T-helper 17 cell (primary cell): ENCODE data around the gene MAST2. TPM values are rescaled to one million over a fixed set of nuclear protein-coding genes. Genes with fewer than 3 reads are reported as not detected.
A peak's percentile ranks its signal among the peaks of the same experiment; 100 is the strongest.
"Not testable (repeated sequence)": the region's sequence is repeated elsewhere in the genome, so short reads cannot be mapped to it uniquely, and the experiment has no call there.

Experiments used
- ATAC-seq: fragments of 150-1000 bp; cut with Tn5 transposase; 2 replicates; pipeline ENCODE4 v1.10.0; 2021; ENCODE audit warnings: mild to moderate bottlenecking, moderate library complexity
- DNase-seq, 3 donors: peaks; one replicate each; pipeline versions ENCODE4 v3.0.0 to v3.0.0-alpha.2; 2020 to 2021
- H3K9me3 ChIP-seq: one replicate; pipeline ENCODE4 v1.7.0; 2013; ENCODE audit warnings: low read length, mild to moderate bottlenecking; ENCODE audit not compliant: control insufficient read depth, poor library complexity, severe bottlenecking
- H3K27ac Mint-ChIP-seq: one replicate; pipeline ENCODE4 v1.8.0; 2022; ENCODE audit warnings: mild to moderate bottlenecking, moderate library complexity, mixed read lengths
- H3K27me3 Mint-ChIP-seq: one replicate; pipeline ENCODE4 v1.8.0; 2022; ENCODE audit warnings: mixed read lengths
- H3K36me3 Mint-ChIP-seq: one replicate; pipeline ENCODE4 v1.8.0; 2022; ENCODE audit warnings: low read depth, mixed read lengths
- H3K4me1 Mint-ChIP-seq: one replicate; pipeline ENCODE4 v1.8.0; 2022; ENCODE audit warnings: mild to moderate bottlenecking, mixed read lengths
- H3K4me3 Mint-ChIP-seq: one replicate; pipeline ENCODE4 v1.8.0; 2022; ENCODE audit warnings: mild to moderate bottlenecking, moderate library complexity, mixed read lengths
- total RNA-seq, 4 donors: library from RNA in 2 of 4; stranded (reverse) in 2 of 4; gene quantifications; one replicate each; pipeline ENCODE4 v1.2.3 and lab custom pipeline; 2022 to 2026

The MAST2 gene
- total RNA-seq, 2 donors from 2014 or later, result 10.0 to 13.7 TPM

- Mint-ChIP-seq H3K36me3 (no peaks in the 10 kb centered on the region), H3K27me3 (peaks cover 16% of the 10 kb centered on the region), H3K4me3 (no peak overlapping the region), H3K27ac (no peak overlapping the region), H3K4me1 (peaks cover 3% of the 10 kb centered on the region)
- no peak for ATAC-seq
- no peak for DNase-seq
- H3K9me3 ChIP-seq, result no peaks in the 10 kb centered on the region
These were observed 252.9 kb downstream of the MAST2 start for GRCh38 chr1:46056325-46056724.

- not testable (repeated sequence) for H3K27ac Mint-ChIP-seq, H3K4me1 Mint-ChIP-seq, H3K36me3 Mint-ChIP-seq, ATAC-seq, DNase-seq, H3K9me3 ChIP-seq, H3K4me3 Mint-ChIP-seq
- H3K27me3 Mint-ChIP-seq, result peaks cover 16% of the 10 kb centered on the region
These were observed 253.8 kb downstream of the MAST2 start for GRCh38 chr1:46057215-46057614.

GRCh38 chr1:46057781-46058180, 254.4 kb downstream of the MAST2 start:
- H3K4me3 Mint-ChIP-seq, result no peak overlapping the region
- H3K9me3 ChIP-seq, result no peaks in the 10 kb centered on the region
- H3K27ac Mint-ChIP-seq, result no peak overlapping the region
- DNase-seq (no peak), ATAC-seq (no peak)
- peaks cover 2% of the 10 kb centered on the region for H3K36me3 Mint-ChIP-seq
- peaks cover 16% of the 10 kb centered on the region for H3K27me3 Mint-ChIP-seq
- H3K4me1 Mint-ChIP-seq, result peaks cover 7% of the 10 kb centered on the region

- Mint-ChIP-seq H3K36me3 (peaks cover 2% of the 10 kb centered on the region), H3K27ac (no peak overlapping the region), H3K4me1 (peaks cover 13% of the 10 kb centered on the region), H3K27me3 (peaks cover 7% of the 10 kb centered on the region), H3K4me3 (no peak overlapping the region)
- DNase-seq, result no peak
- no peak for ATAC-seq
- no peaks in the 10 kb centered on the region for H3K9me3 ChIP-seq
These were observed 255.5 kb downstream of the MAST2 start for GRCh38 chr1:46058936-46059335.

GRCh38 chr1:46061146-46061545, 257.7 kb downstream of the MAST2 start:
- Mint-ChIP-seq H3K4me3 (no peak overlapping the region), H3K27me3 (no peaks in the 10 kb centered on the region), H3K36me3 (peaks cover 2% of the 10 kb centered on the region), H3K27ac (no peak overlapping the region), H3K4me1 (peaks cover 17% of the 10 kb centered on the region)
- no peak for DNase-seq
- no peak for ATAC-seq
- no peaks in the 10 kb centered on the region for H3K9me3 ChIP-seq

GRCh38 chr1:46062651-46063319, 259.4 kb downstream of the MAST2 start:
- Mint-ChIP-seq H3K4me3 (peak overlapping the region; percentile 58), H3K4me1 (peaks cover 17% of the 10 kb centered on the region), H3K27me3 (no peaks in the 10 kb centered on the region), H3K27ac (peak overlapping the region; percentile 21), H3K36me3 (peaks cover 2% of the 10 kb centered on the region)
- no peak for DNase-seq
- no peak for ATAC-seq
- H3K9me3 ChIP-seq, result no peaks in the 10 kb centered on the region

- H3K9me3 ChIP-seq, result no peaks in the 10 kb centered on the region
- no peak for DNase-seq
- no peak for ATAC-seq
- Mint-ChIP-seq H3K27me3 (no peaks in the 10 kb centered on the region), H3K27ac (peak overlapping the region; percentile 45), H3K36me3 (peaks cover 2% of the 10 kb centered on the region), H3K4me1 (peaks cover 17% of the 10 kb centered on the region), H3K4me3 (no peak overlapping the region)
These were observed 261.3 kb downstream of the MAST2 start for GRCh38 chr1:46064708-46065107.

- H3K9me3 ChIP-seq, result no peaks in the 10 kb centered on the region
- Mint-ChIP-seq H3K36me3 (peaks cover 2% of the 10 kb centered on the region), H3K4me1 (peaks cover 17% of the 10 kb centered on the region), H3K27ac (peak overlapping the region; percentile 45), H3K4me3 (peak overlapping the region; percentile 22), H3K27me3 (no peaks in the 10 kb centered on the region)
- peak; percentile 81 for ATAC-seq
- DNase-seq, result no peak
These were observed 262.0 kb downstream of the MAST2 start for GRCh38 chr1:46065405-46065804.

GRCh38 chr1:46067652-46068051, 264.2 kb downstream of the MAST2 start:
- Mint-ChIP-seq H3K4me3 (no peak overlapping the region), H3K27ac (no peak overlapping the region), H3K4me1 (peaks cover 14% of the 10 kb centered on the region), H3K27me3 (no peaks in the 10 kb centered on the region), H3K36me3 (peaks cover under 1% of the 10 kb centered on the region)
- DNase-seq, result no peak
- H3K9me3 ChIP-seq, result no peaks in the 10 kb centered on the region
- no peak for ATAC-seq

- DNase-seq (no peak), ATAC-seq (no peak)
- H3K27ac Mint-ChIP-seq, result no peak overlapping the region
- H3K9me3 ChIP-seq, result no peaks in the 10 kb centered on the region
- H3K4me3 Mint-ChIP-seq, result no peak overlapping the region
- H3K27me3 Mint-ChIP-seq, result no peaks in the 10 kb centered on the region
- H3K4me1 Mint-ChIP-seq, result peaks cover 8% of the 10 kb centered on the region
- H3K36me3 Mint-ChIP-seq, result no peaks in the 10 kb centered on the region
These were observed 265.1 kb downstream of the MAST2 start for GRCh38 chr1:46068525-46068924.

- DNase-seq, result no peak
- no peaks in the 10 kb centered on the region for H3K9me3 ChIP-seq
- no peak for ATAC-seq
- Mint-ChIP-seq H3K4me3 (no peak overlapping the region), H3K27ac (no peak overlapping the region), H3K4me1 (peaks cover 3% of the 10 kb centered on the region), H3K36me3 (no peaks in the 10 kb centered on the region), H3K27me3 (no peaks in the 10 kb centered on the region)
These were observed 266.9 kb downstream of the MAST2 start for GRCh38 chr1:46070164-46070814.

GRCh38 chr1:46072975-46073374, 269.6 kb downstream of the MAST2 start:
- no peaks in the 10 kb centered on the region for H3K9me3 ChIP-seq
- no peak for ATAC-seq
- no peaks in the 10 kb centered on the region for H3K36me3 Mint-ChIP-seq
- DNase-seq, result no peak
- H3K4me3 Mint-ChIP-seq, result no peak overlapping the region
- H3K27me3 Mint-ChIP-seq, result peaks cover 5% of the 10 kb centered on the region
- no peaks in the 10 kb centered on the region for H3K4me1 Mint-ChIP-seq
- no peak overlapping the region for H3K27ac Mint-ChIP-seq

GRCh38 chr1:46076343-46076742, 272.9 kb downstream of the MAST2 start:
- H3K36me3 Mint-ChIP-seq, result no peaks in the 10 kb centered on the region
- H3K27me3 Mint-ChIP-seq, result peaks cover 5% of the 10 kb centered on the region
- DNase-seq (no peak), ATAC-seq (no peak)
- H3K4me1 Mint-ChIP-seq, result no peaks in the 10 kb centered on the region
- no peaks in the 10 kb centered on the region for H3K9me3 ChIP-seq
- H3K4me3 Mint-ChIP-seq, result no peak overlapping the region
- H3K27ac Mint-ChIP-seq, result no peak overlapping the region

GRCh38 chr1:46077644-46078043, 274.2 kb downstream of the MAST2 start:
- Mint-ChIP-seq H3K27ac (no peak overlapping the region), H3K27me3 (peaks cover 5% of the 10 kb centered on the region), H3K4me3 (no peak overlapping the region), H3K4me1 (no peaks in the 10 kb centered on the region), H3K36me3 (no peaks in the 10 kb centered on the region)
- no peaks in the 10 kb centered on the region for H3K9me3 ChIP-seq
- ATAC-seq (no peak), DNase-seq (no peak)
